ENCODE measurements around the gene SPHK2. TPM values are rescaled to one million over a fixed set of nuclear protein-coding genes. Genes with fewer than 3 reads are reported as not detected.

SPHK2 gene
- total RNA-seq, 1 donor from 2014 or later = 137 TPM

DNA sequence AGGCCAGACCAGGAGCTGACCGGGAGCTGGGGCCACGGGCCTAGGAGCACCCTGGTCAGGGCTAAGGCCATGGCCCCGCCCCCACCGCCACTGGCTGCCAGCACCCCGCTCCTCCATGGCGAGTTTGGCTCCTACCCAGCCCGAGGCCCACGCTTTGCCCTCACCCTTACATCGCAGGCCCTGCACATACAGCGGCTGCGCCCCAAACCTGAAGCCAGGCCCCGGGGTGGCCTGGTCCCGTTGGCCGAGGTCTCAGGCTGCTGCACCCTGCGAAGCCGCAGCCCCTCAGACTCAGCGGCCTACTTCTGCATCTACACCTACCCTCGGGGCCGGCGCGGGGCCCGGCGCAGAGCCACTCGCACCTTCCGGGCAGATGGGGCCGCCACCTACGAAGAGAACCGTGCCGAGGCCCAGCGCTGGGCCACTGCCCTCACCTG, 6.6 kb downstream of the SPHK2 start:
- TF ChIP-seq, protein P1, sequence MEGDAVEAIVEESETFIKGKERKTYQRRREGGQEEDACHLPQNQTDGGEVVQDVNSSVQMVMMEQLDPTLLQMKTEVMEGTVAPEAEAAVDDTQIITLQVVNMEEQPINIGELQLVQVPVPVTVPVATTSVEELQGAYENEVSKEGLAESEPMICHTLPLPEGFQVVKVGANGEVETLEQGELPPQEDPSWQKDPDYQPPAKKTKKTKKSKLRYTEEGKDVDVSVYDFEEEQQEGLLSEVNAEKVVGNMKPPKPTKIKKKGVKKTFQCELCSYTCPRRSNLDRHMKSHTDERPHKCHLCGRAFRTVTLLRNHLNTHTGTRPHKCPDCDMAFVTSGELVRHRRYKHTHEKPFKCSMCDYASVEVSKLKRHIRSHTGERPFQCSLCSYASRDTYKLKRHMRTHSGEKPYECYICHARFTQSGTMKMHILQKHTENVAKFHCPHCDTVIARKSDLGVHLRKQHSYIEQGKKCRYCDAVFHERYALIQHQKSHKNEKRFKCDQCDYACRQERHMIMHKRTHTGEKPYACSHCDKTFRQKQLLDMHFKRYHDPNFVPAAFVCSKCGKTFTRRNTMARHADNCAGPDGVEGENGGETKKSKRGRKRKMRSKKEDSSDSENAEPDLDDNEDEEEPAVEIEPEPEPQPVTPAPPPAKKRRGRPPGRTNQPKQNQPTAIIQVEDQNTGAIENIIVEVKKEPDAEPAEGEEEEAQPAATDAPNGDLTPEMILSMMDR (IDR thresholded peaks at IDR 0.05; ENCODE audit: unreplicated experiment) = no peak
- Mint-ChIP-seq H3K27ac (no peak overlapping the region), H3K36me3 (ENCODE audit: insufficient read depth) (peaks cover 4% of the 10 kb centered on the region), H3K4me3 (ENCODE audit: low read depth) (peak overlapping the region; percentile 77), H3K27me3 (no peaks in the 10 kb centered on the region), H3K9me3 (ENCODE audit: low read depth) (no peaks in the 10 kb centered on the region), H3K4me1 (ENCODE audit: low read depth) (peaks cover 25% of the 10 kb centered on the region)
- DNase-seq (ENCODE audit: low spot score, unreplicated experiment) = no peak

DNA sequence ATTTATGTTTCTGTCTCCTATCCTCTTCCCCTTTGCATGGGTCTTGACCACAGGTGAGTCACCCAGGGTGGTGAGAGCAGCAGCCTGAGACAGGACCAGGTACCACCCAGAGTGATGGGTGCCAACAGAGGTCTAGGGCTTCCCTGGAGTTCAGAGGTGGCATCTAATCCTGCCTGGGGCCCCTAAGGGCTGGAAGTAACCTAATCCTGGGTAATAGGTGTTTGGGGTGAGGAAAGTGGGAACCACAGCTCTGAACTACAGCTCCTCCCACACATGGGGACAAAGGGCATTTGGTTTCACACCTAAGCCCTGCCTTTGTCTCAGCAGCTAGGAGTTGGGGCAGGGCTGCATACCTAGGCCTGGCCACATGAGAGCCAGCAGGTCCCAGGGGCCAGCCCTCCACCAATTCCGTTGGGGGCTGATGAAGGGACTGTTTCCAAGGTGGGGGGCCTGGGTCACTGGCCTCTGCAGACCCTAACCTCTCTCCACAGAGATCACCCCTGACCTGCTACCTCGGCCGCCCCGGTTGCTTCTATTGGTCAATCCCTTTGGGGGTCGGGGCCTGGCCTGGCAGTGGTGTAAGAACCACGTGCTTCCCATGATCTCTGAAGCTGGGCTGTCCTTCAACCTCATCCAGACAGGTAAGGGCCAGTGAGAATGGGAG, 8.0 kb downstream of the SPHK2 start:
- Mint-ChIP-seq H3K9me3 (ENCODE audit: low read depth) (no peaks in the 10 kb centered on the region), H3K27ac (no peak overlapping the region), H3K36me3 (ENCODE audit: insufficient read depth) (peaks cover 4% of the 10 kb centered on the region), H3K4me1 (ENCODE audit: low read depth) (peaks cover 23% of the 10 kb centered on the region), H3K27me3 (no peaks in the 10 kb centered on the region), H3K4me3 (ENCODE audit: low read depth) (peak overlapping the region; percentile 47)
- DNase-seq (ENCODE audit: low spot score, unreplicated experiment) = no peak
- TF ChIP-seq, protein P1 (IDR thresholded peaks at IDR 0.05; ENCODE audit: unreplicated experiment) = no peak

DNA sequence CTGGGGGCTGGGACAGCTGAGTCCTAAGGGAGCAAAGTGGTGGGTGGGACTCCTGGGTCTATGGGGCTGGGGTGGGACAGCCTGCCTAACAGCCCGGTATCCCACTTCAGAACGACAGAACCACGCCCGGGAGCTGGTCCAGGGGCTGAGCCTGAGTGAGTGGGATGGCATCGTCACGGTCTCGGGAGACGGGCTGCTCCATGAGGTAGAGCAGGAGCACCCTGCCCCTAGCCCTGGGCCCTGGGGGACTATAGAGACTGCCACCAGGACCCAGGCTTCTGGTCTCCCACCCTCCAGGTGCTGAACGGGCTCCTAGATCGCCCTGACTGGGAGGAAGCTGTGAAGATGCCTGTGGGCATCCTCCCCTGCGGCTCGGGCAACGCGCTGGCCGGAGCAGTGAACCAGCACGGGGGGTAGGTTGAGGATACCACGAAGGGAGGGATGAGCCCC, 8.6 kb downstream of the SPHK2 start:
- Mint-ChIP-seq H3K4me3 (ENCODE audit: low read depth) (no peak overlapping the region), H3K4me1 (ENCODE audit: low read depth) (peaks cover 25% of the 10 kb centered on the region), H3K27me3 (no peaks in the 10 kb centered on the region), H3K9me3 (ENCODE audit: low read depth) (no peaks in the 10 kb centered on the region), H3K27ac (no peak overlapping the region), H3K36me3 (ENCODE audit: insufficient read depth) (peaks cover 4% of the 10 kb centered on the region)
- TF ChIP-seq, protein P1 (IDR thresholded peaks at IDR 0.05; ENCODE audit: unreplicated experiment) = no peak
- DNase-seq (ENCODE audit: low spot score, unreplicated experiment) = no peak

DNA sequence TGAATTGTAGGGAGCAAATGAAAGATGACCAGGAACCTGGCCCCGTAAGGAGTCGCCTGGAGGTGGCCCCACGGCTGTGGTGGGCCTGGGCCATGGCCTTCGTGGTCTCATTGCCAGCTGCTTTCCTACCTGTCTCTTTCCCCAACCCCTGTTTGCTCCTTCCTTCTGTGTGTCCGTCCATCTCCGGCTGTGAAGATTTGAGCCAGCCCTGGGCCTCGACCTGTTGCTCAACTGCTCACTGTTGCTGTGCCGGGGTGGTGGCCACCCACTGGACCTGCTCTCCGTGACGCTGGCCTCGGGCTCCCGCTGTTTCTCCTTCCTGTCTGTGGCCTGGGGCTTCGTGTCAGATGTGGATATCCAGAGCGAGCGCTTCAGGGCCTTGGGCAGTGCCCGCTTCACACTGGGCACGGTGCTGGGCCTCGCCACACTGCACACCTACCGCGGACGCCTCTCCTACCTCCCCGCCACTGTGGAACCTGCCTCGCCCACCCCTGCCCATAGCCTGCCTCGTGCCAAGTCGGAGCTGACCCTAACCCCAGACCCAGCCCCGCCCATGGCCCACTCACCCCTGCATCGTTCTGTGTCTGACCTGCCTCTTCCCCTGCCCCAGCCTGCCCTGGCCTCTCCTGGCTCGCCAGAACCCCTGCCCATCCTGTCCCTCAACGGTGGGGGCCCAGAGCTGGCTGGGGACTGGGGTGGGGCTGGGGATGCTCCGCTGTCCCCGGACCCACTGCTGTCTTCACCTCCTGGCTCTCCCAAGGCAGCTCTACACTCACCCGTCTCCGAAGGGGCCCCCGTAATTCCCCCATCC, 9.4 kb downstream of the SPHK2 start:
- Mint-ChIP-seq H3K27ac (no peak overlapping the region), H3K4me1 (ENCODE audit: low read depth) (peaks cover 23% of the 10 kb centered on the region), H3K27me3 (no peaks in the 10 kb centered on the region), H3K36me3 (ENCODE audit: insufficient read depth) (peaks cover 4% of the 10 kb centered on the region), H3K9me3 (ENCODE audit: low read depth) (no peaks in the 10 kb centered on the region), H3K4me3 (ENCODE audit: low read depth) (no peak overlapping the region)
- no peak for DNase-seq (ENCODE audit: low spot score, unreplicated experiment)
- TF ChIP-seq, protein P1 (IDR thresholded peaks at IDR 0.05; ENCODE audit: unreplicated experiment) = no peak

DNA sequence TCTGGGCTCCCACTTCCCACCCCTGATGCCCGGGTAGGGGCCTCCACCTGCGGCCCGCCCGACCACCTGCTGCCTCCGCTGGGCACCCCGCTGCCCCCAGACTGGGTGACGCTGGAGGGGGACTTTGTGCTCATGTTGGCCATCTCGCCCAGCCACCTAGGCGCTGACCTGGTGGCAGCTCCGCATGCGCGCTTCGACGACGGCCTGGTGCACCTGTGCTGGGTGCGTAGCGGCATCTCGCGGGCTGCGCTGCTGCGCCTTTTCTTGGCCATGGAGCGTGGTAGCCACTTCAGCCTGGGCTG, 9.9 kb downstream of the SPHK2 start:
- DNase-seq (ENCODE audit: low spot score, unreplicated experiment) = no peak
- Mint-ChIP-seq H3K36me3 (ENCODE audit: insufficient read depth) (peaks cover 4% of the 10 kb centered on the region), H3K27ac (no peak overlapping the region), H3K9me3 (ENCODE audit: low read depth) (no peaks in the 10 kb centered on the region), H3K4me1 (ENCODE audit: low read depth) (peaks cover 23% of the 10 kb centered on the region), H3K27me3 (no peaks in the 10 kb centered on the region), H3K4me3 (ENCODE audit: low read depth) (no peak overlapping the region)
- TF ChIP-seq, protein P1 (IDR thresholded peaks at IDR 0.05; ENCODE audit: unreplicated experiment) = no peak
